ENCODE measurements around the gene FAM234A. TPM values are rescaled to one million over a fixed set of nuclear protein-coding genes. Genes with fewer than 3 reads are reported as not detected.

The FAM234A gene
- total and polyA plus RNA-seq, 2 donors (not counting 1 experiment from before 2014, with no cell fraction given) = 64.8 to 68.5 TPM

DNA sequence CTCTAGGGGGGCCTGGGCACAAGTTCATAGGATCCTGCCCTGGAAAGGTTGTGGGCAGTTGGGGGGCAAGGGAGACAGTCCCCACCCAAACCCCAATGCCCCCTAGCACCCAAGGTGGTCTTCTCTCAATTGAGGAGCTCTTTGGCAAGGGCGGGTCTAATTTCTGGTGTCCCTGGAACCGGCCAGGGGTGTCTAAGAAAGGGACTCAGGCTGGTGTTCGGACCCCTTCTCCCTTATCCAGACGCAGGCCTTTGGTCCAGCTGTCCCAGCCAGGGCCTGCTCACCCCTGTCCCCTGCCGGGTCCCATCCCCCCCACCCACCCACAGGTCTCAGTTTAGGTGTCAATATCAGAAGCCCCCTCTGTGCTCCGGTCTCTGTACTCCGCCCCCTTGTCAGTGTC lies 44.9 kb downstream of the FAM234A start:
- no peak overlapping the region for H3K4me3 ChIP-seq (replicated peaks in 1 of 4; ENCODE audit: control extremely low read depth in 1 of 4, insufficient read depth in 1 of 4, low read depth in 3 of 4, low read length in 4 of 4)
- H3K9me3 ChIP-seq (ENCODE audit: control insufficient read depth, insufficient read depth, low read depth, low read length) = no peaks in the 10 kb centered on the region
- DNase-seq (ENCODE audit: low read depth in 2 of 2) = no peak
- no peak overlapping the region for H3K9ac ChIP-seq (ENCODE audit: insufficient read depth, low read length)
- no peaks in the 10 kb centered on the region for H3K36me3 ChIP-seq (ENCODE audit: control insufficient read depth, insufficient read depth, low read length)
- H3K4me2 ChIP-seq (ENCODE audit: extremely low read depth, insufficient read depth, low read length) = no peak overlapping the region
- no peak for TF ChIP-seq EZH2 (IDR thresholded peaks at IDR 0.05; ENCODE audit: low read length, missing control alignments)
- TF ChIP-seq, protein P1, sequence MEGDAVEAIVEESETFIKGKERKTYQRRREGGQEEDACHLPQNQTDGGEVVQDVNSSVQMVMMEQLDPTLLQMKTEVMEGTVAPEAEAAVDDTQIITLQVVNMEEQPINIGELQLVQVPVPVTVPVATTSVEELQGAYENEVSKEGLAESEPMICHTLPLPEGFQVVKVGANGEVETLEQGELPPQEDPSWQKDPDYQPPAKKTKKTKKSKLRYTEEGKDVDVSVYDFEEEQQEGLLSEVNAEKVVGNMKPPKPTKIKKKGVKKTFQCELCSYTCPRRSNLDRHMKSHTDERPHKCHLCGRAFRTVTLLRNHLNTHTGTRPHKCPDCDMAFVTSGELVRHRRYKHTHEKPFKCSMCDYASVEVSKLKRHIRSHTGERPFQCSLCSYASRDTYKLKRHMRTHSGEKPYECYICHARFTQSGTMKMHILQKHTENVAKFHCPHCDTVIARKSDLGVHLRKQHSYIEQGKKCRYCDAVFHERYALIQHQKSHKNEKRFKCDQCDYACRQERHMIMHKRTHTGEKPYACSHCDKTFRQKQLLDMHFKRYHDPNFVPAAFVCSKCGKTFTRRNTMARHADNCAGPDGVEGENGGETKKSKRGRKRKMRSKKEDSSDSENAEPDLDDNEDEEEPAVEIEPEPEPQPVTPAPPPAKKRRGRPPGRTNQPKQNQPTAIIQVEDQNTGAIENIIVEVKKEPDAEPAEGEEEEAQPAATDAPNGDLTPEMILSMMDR (conservative IDR thresholded peaks at IDR 0.05 in 1 of 2, IDR thresholded peaks at IDR 0.05 in 1 of 2; ENCODE audit: low read depth in 1 of 2, low read length in 2 of 2) = no peak
- no peaks in the 10 kb centered on the region for H3K79me2 ChIP-seq (ENCODE audit: control insufficient read depth, insufficient read depth, low read length)
- H3K4me1 ChIP-seq (ENCODE audit: control insufficient read depth, extremely low read depth, insufficient read depth, low read length) = no peaks in the 10 kb centered on the region
- peaks cover 13% of the 10 kb centered on the region for H3K27me3 ChIP-seq (ENCODE audit: control insufficient read depth, insufficient read depth, low read length)
- no peaks in the 10 kb centered on the region for H4K20me1 ChIP-seq (ENCODE audit: control insufficient read depth, extremely low read depth, insufficient read depth, low read length)
- H3K27ac ChIP-seq (ENCODE audit: insufficient read depth, low read length) = no peak overlapping the region
- no peak overlapping the region for H2AFZ ChIP-seq (ENCODE audit: low read length)

DNA sequence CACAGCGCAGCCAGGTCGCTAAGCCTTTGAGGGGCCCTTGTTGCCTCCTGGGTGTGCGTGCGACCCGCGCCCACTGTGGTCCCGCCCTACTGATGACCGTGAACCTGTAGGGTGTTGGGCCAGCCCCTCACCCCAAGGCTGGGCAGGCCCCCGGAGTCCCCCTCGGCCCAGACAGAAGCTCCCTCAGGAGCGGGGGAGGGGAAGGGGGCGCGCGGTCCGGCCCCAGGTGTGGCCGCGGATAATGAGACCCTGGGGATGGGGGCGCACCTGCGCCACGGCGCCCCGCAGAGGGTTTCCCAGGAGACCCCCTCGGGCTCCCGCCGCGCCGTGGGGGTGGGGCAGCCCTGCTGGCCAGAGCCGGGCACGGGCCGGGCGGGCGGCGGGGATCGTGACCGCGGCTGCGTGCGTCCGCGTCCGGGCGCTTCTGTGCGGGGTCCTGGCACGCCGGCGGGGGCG lies 45.4 kb downstream of the FAM234A start:
- DNase-seq (ENCODE audit: low read depth in 2 of 2) = no peak
- Histone ChIP-seq H2AFZ (ENCODE audit: low read length) (no peak overlapping the region), H3K36me3 (ENCODE audit: control insufficient read depth, insufficient read depth, low read length) (no peaks in the 10 kb centered on the region), H3K9me3 (ENCODE audit: control insufficient read depth, insufficient read depth, low read depth, low read length) (no peaks in the 10 kb centered on the region), H3K4me1 (ENCODE audit: control insufficient read depth, extremely low read depth, insufficient read depth, low read length) (no peaks in the 10 kb centered on the region), H3K4me3 (replicated peaks in 1 of 4; ENCODE audit: control extremely low read depth in 1 of 4, insufficient read depth in 1 of 4, low read depth in 3 of 4, low read length in 4 of 4) (no peak overlapping the region), H3K27ac (ENCODE audit: insufficient read depth, low read length) (no peak overlapping the region), H4K20me1 (ENCODE audit: control insufficient read depth, extremely low read depth, insufficient read depth, low read length) (no peaks in the 10 kb centered on the region), H3K27me3 (ENCODE audit: control insufficient read depth, insufficient read depth, low read length) (peaks cover 11% of the 10 kb centered on the region), H3K9ac (ENCODE audit: insufficient read depth, low read length) (no peak overlapping the region), H3K79me2 (ENCODE audit: control insufficient read depth, insufficient read depth, low read length) (no peaks in the 10 kb centered on the region), H3K4me2 (ENCODE audit: extremely low read depth, insufficient read depth, low read length) (no peak overlapping the region)
- TF ChIP-seq, protein P1 (conservative IDR thresholded peaks at IDR 0.05 in 1 of 2, IDR thresholded peaks at IDR 0.05 in 1 of 2; ENCODE audit: low read depth in 1 of 2, low read length in 2 of 2) = no peak
- peak; percentile 68 for TF ChIP-seq EZH2 (IDR thresholded peaks at IDR 0.05; ENCODE audit: low read length, missing control alignments)

DNA sequence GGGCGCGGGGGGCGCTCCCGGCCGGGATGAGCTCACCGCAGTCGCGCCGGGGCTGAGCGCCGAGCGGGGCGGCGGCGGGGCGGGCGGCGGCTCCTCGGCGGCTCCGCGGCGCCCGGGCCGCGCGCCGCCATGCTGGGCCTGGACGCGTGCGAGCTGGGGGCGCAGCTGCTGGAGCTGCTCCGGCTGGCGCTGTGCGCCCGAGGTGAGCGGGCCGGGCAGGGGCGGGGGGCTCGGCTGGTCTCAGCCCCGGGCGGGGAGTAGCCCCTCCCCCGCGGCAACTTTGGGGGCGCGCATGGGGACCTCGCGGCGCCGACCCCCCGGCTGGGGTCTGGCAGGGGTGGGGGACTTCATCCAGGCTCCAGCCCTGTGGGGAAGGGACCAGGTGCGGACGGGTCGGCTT lies 45.9 kb downstream of the FAM234A start, which contains the start of gene ARHGDIG:
TSS of gene ARHGDIG (plus strand) at position 40 of the 400 bp plus-strand sequence. CDS start at position 130, 90 bp downstream.
- no peak for TF ChIP-seq EZH2 (IDR thresholded peaks at IDR 0.05; ENCODE audit: low read length, missing control alignments)
- TF ChIP-seq, protein P1 (conservative IDR thresholded peaks at IDR 0.05 in 1 of 2, IDR thresholded peaks at IDR 0.05 in 1 of 2; ENCODE audit: low read depth in 1 of 2, low read length in 2 of 2) = no peak
- Histone ChIP-seq H3K27me3 (ENCODE audit: control insufficient read depth, insufficient read depth, low read length) (peaks cover 10% of the 10 kb centered on the region), H3K4me2 (ENCODE audit: extremely low read depth, insufficient read depth, low read length) (no peak within 1 kb of the TSS), H3K79me2 (ENCODE audit: control insufficient read depth, insufficient read depth, low read length) (no peaks in the 10 kb centered on the region), H3K4me3 (replicated peaks in 1 of 4; ENCODE audit: control extremely low read depth in 1 of 4, insufficient read depth in 1 of 4, low read depth in 3 of 4, low read length in 4 of 4) (peak within 1 kb of the TSS in 1 of 4 experiments; percentile 42), H4K20me1 (ENCODE audit: control insufficient read depth, extremely low read depth, insufficient read depth, low read length) (no peaks in the 10 kb centered on the region), H3K27ac (ENCODE audit: insufficient read depth, low read length) (no peak within 1 kb of the TSS), H3K36me3 (ENCODE audit: control insufficient read depth, insufficient read depth, low read length) (no peaks in the 10 kb centered on the region), H3K9ac (ENCODE audit: insufficient read depth, low read length) (peak within 1 kb of the TSS; percentile 23), H3K9me3 (ENCODE audit: control insufficient read depth, insufficient read depth, low read depth, low read length) (no peaks in the 10 kb centered on the region), H2AFZ (ENCODE audit: low read length) (no peak within 1 kb of the TSS), H3K4me1 (ENCODE audit: control insufficient read depth, extremely low read depth, insufficient read depth, low read length) (no peaks in the 10 kb centered on the region)
- no peak for DNase-seq (ENCODE audit: low read depth in 2 of 2)
